DND-41 (cell line): ENCODE results near the gene ZNF576.
"Not testable (repeated sequence)": the region's sequence is repeated elsewhere in the genome, so short reads cannot be mapped to it uniquely, and the experiment has no call there.

Experiments used
- ATAC-seq: fragments of 200-7000 bp; cut with Tn5 transposase; 3 replicates; pipeline ENCODE4 v1.9.1; 2021; ENCODE audit warnings: low read depth; ENCODE audit not compliant: insufficient read depth
- DNase-seq: peaks from one replicate; pipeline ENCODE4 v3.0.0-alpha.2; 2020
- H2AFZ ChIP-seq: 2 replicates; pipeline ENCODE4 v1.6.0; 2012; ENCODE audit warnings: low read depth, low read length
- H3K27ac ChIP-seq: 2 replicates; pipeline ENCODE4 v1.5.1; 2012; ENCODE audit warnings: low read length, inconsistent platforms
- H3K27me3 ChIP-seq: fragments of 200-600 bp; sonication (generic); 2 replicates; pipeline ENCODE4 v1.6.0; 2012; ENCODE audit warnings: low read length, mild to moderate bottlenecking, inconsistent platforms; ENCODE audit not compliant: insufficient read depth, poor library complexity
- H3K36me3 ChIP-seq: 2 replicates; pipeline ENCODE4 v1.5.1; 2012; ENCODE audit warnings: low read length, inconsistent platforms; ENCODE audit not compliant: insufficient read depth
- H3K4me1 ChIP-seq: 2 replicates; pipeline ENCODE4 v1.5.1; 2012; ENCODE audit warnings: mild to moderate bottlenecking, low read length; ENCODE audit not compliant: insufficient read depth
- H3K4me2 ChIP-seq: 2 replicates; pipeline ENCODE4 v1.6.0; 2012; ENCODE audit warnings: mild to moderate bottlenecking, moderate library complexity, low read length, inconsistent platforms; ENCODE audit not compliant: insufficient read depth
- H3K4me3 ChIP-seq, 2 experiments: fragments of 200-600 bp in 1 of 2; shearing (Covaris generic) in 1 of 2; 2 replicates each; pipeline ENCODE4 v1.5.1; 2012 to 2016; ENCODE audit warnings: inconsistent platforms in 2 of 2, low read length in 2 of 2, mild to moderate bottlenecking in 2 of 2, low read depth in 1 of 2, moderate library complexity in 1 of 2
- H3K79me2 ChIP-seq: 2 replicates; pipeline ENCODE4 v1.6.0; 2012; ENCODE audit warnings: low read length, inconsistent platforms; ENCODE audit not compliant: insufficient read depth
- H3K9ac ChIP-seq: 2 replicates; pipeline ENCODE4 v1.6.0; 2012; ENCODE audit warnings: low read depth, mild to moderate bottlenecking, inconsistent platforms, low read length, moderate library complexity
- H3K9me3 ChIP-seq: 2 replicates; pipeline ENCODE4 v1.5.1; 2012; ENCODE audit warnings: low read length, moderate library complexity, mild to moderate bottlenecking, inconsistent platforms; ENCODE audit not compliant: insufficient read depth, severe bottlenecking
- H4K20me1 ChIP-seq: 2 replicates; pipeline ENCODE4 v1.6.0; 2012; ENCODE audit warnings: low read length; ENCODE audit not compliant: insufficient read depth
- EZH2 ChIP-seq: IDR thresholded peaks from 3 replicates; pipeline ENCODE4 v1.6.1; 2012; ENCODE audit warnings: borderline replicate concordance, low read depth, mild to moderate bottlenecking, moderate library complexity, low read length, inconsistent platforms; ENCODE audit not compliant: severe bottlenecking
- TF ChIP-seq, protein P1 (sequence below): IDR thresholded peaks from 2 replicates; pipeline ENCODE4 v1.5.1; 2012; ENCODE audit warnings: borderline replicate concordance, low read length, moderate library complexity, mild to moderate bottlenecking; ENCODE audit not compliant: poor library complexity, severe bottlenecking; ENCODE audit errors: extremely low read depth

Gene ZNF576, protein sequence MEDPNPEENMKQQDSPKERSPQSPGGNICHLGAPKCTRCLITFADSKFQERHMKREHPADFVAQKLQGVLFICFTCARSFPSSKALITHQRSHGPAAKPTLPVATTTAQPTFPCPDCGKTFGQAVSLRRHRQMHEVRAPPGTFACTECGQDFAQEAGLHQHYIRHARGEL

DNA sequence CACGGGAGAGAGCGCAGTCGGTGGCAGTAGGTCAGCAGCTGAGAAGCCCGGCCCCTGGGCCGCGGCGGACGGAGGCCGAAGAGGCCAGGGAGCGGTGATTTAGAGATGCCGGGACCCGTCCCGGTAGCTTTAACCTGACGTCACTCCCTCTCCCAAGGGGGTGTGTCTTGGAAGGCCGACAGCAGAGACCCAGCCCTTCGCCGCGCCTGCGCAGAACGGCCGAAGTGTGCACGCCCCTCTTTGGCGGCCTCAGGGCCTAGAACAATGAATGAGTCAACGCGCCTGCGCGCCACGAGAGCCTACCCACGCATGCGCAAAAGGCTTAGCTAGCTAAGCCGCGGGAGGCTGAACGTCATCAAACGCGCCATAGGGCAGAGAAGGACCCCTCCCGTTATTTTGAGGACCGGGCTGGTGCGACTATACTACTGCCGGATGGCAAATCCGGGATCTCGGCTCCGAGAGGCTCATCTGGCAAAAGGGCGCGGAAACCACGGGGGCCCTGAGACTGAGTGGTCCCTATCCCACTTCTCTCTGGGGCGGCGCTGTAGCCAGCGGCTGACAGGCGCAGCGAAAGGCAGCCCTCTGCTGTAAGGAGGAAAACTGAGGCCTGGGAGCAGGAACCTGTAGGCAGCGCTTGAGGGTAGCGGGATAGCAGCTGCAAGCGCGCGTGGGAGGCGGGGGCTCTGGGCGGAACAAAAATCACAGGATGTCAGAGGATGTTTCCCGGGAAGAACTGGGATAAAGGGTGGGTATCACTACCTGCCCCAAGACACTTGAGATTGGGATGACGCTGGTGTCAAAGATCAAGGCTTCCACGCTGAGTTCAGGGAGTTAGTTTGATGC, at the start of gene ZNF576, which contains the start of gene IRGQ:
Gene ZNF576 (plus strand): TSS at position 597 of the 843 bp plus-strand sequence. CDS start 514 bp downstream, outside the sequence.
Gene IRGQ (minus strand): TSS at position 136 of the 843 bp plus-strand sequence. CDS start 796 bp downstream, outside the sequence.
- ATAC-seq (peak; percentile 78), DNase-seq (peak; percentile 100)
- Histone ChIP-seq H3K9ac (peak within 1 kb of the TSS; percentile 63), H3K36me3 (peaks cover 54% of the 10 kb centered on the region), H3K9me3 (no peaks in the 10 kb centered on the region), H3K27ac (peak within 1 kb of the TSS; percentile 99), H3K4me2 (peak within 1 kb of the TSS; percentile 99), H4K20me1 (peaks cover 15% of the 10 kb centered on the region; the same call in 1 of the 2 replicates), H3K27me3 (no peaks in the 10 kb centered on the region), H3K79me2 (peaks cover 66% of the 10 kb centered on the region), H3K4me3 (peak within 1 kb of the TSS; percentile 91 to 97), H2AFZ (peak within 1 kb of the TSS; percentile 89), H3K4me1 (peaks cover 45% of the 10 kb centered on the region)
- TF ChIP-seq EZH2 = no peak
- TF ChIP-seq, protein P1, sequence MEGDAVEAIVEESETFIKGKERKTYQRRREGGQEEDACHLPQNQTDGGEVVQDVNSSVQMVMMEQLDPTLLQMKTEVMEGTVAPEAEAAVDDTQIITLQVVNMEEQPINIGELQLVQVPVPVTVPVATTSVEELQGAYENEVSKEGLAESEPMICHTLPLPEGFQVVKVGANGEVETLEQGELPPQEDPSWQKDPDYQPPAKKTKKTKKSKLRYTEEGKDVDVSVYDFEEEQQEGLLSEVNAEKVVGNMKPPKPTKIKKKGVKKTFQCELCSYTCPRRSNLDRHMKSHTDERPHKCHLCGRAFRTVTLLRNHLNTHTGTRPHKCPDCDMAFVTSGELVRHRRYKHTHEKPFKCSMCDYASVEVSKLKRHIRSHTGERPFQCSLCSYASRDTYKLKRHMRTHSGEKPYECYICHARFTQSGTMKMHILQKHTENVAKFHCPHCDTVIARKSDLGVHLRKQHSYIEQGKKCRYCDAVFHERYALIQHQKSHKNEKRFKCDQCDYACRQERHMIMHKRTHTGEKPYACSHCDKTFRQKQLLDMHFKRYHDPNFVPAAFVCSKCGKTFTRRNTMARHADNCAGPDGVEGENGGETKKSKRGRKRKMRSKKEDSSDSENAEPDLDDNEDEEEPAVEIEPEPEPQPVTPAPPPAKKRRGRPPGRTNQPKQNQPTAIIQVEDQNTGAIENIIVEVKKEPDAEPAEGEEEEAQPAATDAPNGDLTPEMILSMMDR = peak; percentile 37

DNA sequence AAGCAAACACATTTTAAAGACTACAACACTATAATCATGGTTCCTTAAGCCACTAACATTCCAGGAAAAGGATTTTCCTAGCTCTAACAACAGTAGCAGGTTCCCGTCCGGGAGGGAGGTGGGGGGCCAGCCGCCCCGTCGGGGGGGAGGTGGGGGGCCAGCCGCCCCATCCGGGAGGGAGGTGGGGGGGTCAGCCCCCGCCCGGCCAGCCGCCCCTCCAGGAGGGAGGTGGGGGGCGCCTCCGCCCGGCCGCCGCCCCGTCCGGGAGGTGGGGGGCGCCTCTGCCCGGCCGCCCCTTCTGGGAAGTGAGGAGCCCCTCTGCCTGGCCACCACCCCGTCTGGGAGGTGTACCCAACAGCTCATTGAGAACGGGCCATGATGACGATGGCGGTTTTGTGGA, 48.5 kb upstream of the ZNF576 start:
- peaks cover 64% of the 10 kb centered on the region for H3K36me3 ChIP-seq
- not testable (repeated sequence) for H3K79me2 ChIP-seq

DNA sequence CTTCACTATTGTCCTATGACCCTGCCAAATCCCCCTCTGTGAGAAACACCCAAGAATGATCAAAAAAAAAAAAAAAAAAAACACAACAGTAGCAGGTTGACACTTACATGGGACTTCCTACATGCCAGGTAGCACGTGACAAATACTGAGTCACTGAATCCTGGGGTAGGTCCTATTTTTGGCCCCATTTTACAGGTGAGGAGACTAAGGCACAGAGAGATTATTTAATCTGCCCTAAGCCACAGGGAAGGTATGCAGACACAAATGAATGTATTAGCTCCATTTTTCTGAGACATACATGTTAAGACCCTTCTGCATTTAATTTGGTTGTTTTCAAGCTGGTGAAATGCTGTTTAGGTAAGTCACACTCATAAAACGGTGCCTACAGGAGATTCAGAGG, 47.7 kb upstream of the ZNF576 start:
- H3K36me3 ChIP-seq = peaks cover 64% of the 10 kb centered on the region
- no peak for DNase-seq
- H3K27me3 ChIP-seq = no peaks in the 10 kb centered on the region
- H4K20me1 ChIP-seq = no peaks in the 10 kb centered on the region; the same call in 1 of the 2 replicates
- no peak overlapping the region for H3K4me2 ChIP-seq
- no peak for ATAC-seq
- H3K27ac ChIP-seq = no peak overlapping the region
- TF ChIP-seq EZH2 = no peak
- TF ChIP-seq, protein P1 = no peak
- H2AFZ ChIP-seq = no peak overlapping the region
- H3K79me2 ChIP-seq = no peaks in the 10 kb centered on the region
- H3K9me3 ChIP-seq = no peaks in the 10 kb centered on the region
- no peaks in the 10 kb centered on the region for H3K4me1 ChIP-seq
- no peak overlapping the region for H3K9ac ChIP-seq
- no peak overlapping the region for H3K4me3 ChIP-seq

More for the DNA sequence above, 48.5 kb upstream of the ZNF576 start:
- not testable (repeated sequence) for H3K9ac ChIP-seq, ATAC-seq, H3K4me1 ChIP-seq, H4K20me1 ChIP-seq, H3K4me2 ChIP-seq, DNase-seq, H3K27ac ChIP-seq, H3K27me3 ChIP-seq, H3K4me3 ChIP-seq, H2AFZ ChIP-seq, H3K9me3 ChIP-seq
